H1 (cell line): ENCODE data around the gene CDC42BPB. TPM values are rescaled to one million over a fixed set of nuclear protein-coding genes. Genes with fewer than 3 reads are reported as not detected.

ENCODE experiments used
- CTBP2 ChIP-seq: IDR thresholded peaks from 2 replicates; pipeline ENCODE4 v1.7.0; 2011; ENCODE audit warnings: borderline replicate concordance, mild to moderate bottlenecking, moderate library complexity, mixed read lengths, low read length; ENCODE audit not compliant: insufficient read depth, insufficient read length
- EGR1 ChIP-seq: IDR thresholded peaks from 2 replicates; pipeline ENCODE4 v1.6.1; 2011; ENCODE audit warnings: low read depth, low read length, borderline replicate concordance
- KDM1A ChIP-seq: fragments of 200-600, 300-600 bp; sonication (generic); IDR thresholded peaks from 2 replicates; pipeline ENCODE4 v1.7.1; 2016; ENCODE audit warnings: mild to moderate bottlenecking, low read length, borderline replicate concordance
- NRF1 ChIP-seq: IDR thresholded peaks from 2 replicates; pipeline ENCODE4 v1.6.1; 2011; ENCODE audit warnings: mild to moderate bottlenecking, low read depth, low read length, improper control_type of control experiment
- POLR2A ChIP-seq, 2 experiments: IDR thresholded peaks; 1 replicate in 1 of 2; 2 replicates in 1 of 2; pipeline ENCODE4 v1.6.1; 2011; ENCODE audit warnings: low read depth in 2 of 2, low read length in 2 of 2, mild to moderate bottlenecking in 2 of 2; ENCODE audit errors: control extremely low read depth in 1 of 2
- RNF2 ChIP-seq: fragments of 200-900, 300-1000 bp; sonication (generic); IDR thresholded peaks from 2 replicates; pipeline ENCODE4 v1.7.1; 2016; ENCODE audit warnings: borderline replicate concordance, low read depth, mild to moderate bottlenecking, antibody characterized with exemption, low read length; ENCODE audit not compliant: poor library complexity, severe bottlenecking; ENCODE audit errors: missing control alignments
- SIN3A ChIP-seq, 2 experiments: IDR thresholded peaks in 1 of 2; conservative IDR thresholded peaks in 1 of 2; 2 replicates each; pipeline ENCODE4 v1.6.1; 2011 to 2012; ENCODE audit warnings: low read length in 2 of 2, improper control_type of control experiment in 1 of 2, low read depth in 1 of 2, mild to moderate bottlenecking in 1 of 2
- SP2 ChIP-seq: IDR thresholded peaks from 2 replicates; pipeline ENCODE4 v1.6.1; 2012; ENCODE audit warnings: mild to moderate bottlenecking, low read length, inconsistent platforms
- ZNF274 ChIP-seq: IDR thresholded peaks from 2 replicates; pipeline ENCODE4 v1.7.0; 2012; ENCODE audit warnings: low read length, borderline replicate concordance; ENCODE audit errors: extremely low read depth
- polyA plus RNA-seq, 7 experiments: library from polyadenylated mRNA; depleted of rRNA in 3 of 7; stranded (reverse) in 5 of 7; unstranded in 2 of 7; fragments of >200 nt in 5 of 7; fragments of 200-250 nt in 2 of 7; gene quantifications; 1 replicate in 5 of 7; 2 replicates in 1 of 7; 4 replicates in 1 of 7; pipeline versions ENCODE4 v1.2.1 to v1.2.3, GENCODE V29; 2011 to 2013; ENCODE audit warnings: missing spikeins in 2 of 7, mixed read lengths in 2 of 7
- total RNA-seq: library from RNA; stranded (reverse); fragmentation: NEBNext Ultra II Directional; extraction: Animal tissue kit (Norgen Biotek cat#: 25700); gene quantifications from 2 replicates; pipeline ENCODE4 v1.2.1, GENCODE V29; 2021
- TF ChIP-seq, protein P1 (sequence below): IDR thresholded peaks from 2 replicates; pipeline ENCODE4 v1.6.1; 2012; ENCODE audit warnings: low read length, inconsistent platforms

Gene CDC42BPB
- total and polyA plus RNA-seq, 2 of the 8 experiments (the other 6 are each of a cell fraction or from before 2014, with no cell fraction given) = 51.2 to 88.2 TPM

DNA sequence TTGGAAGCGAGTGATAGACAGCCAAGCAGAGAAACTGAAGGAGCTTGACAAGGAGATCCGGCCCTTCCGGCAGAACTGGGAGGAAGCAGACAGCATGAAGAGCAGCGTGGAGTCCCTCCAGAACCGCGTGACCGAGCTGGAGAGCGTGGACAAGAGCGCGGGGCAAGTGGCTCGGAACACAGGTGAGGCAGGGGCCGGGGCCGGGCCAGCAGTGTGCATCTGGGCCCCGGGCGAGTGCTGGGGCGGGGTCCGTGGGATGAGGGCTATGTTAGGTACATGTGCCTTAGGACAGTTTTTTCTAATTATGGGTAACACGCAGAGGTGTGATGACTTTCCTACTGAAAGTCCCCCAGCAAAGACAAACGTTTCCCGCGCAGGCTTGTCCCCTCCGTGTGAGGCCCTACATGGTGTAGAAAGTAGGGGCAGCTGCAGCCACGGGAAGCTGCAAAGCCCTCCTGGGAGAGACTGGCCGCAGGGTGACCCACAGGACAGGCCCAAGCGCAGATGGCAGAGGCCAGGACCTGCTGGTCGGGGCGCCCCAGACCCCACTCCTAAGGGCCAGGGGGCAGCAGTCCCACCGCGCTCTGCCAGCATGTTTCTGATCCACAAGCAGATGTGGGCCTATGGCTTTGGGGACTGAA, 154.0 kb downstream of the CDC42BPB start (continued):
- no peak for TF ChIP-seq CTBP2
- TF ChIP-seq ZNF274 = no peak
- TF ChIP-seq SP2 = no peak
- no peak for TF ChIP-seq KDM1A
- TF ChIP-seq SIN3A (conservative IDR thresholded peaks at IDR 0.05 in 1 of 2, IDR thresholded peaks at IDR 0.05 in 1 of 2; ENCODE audit: low read depth in 1 of 2, low read length in 2 of 2) = no peak
- no peak for TF ChIP-seq RNF2
- TF ChIP-seq EGR1 = no peak
- TF ChIP-seq POLR2A (IDR thresholded peaks at IDR 0.05; ENCODE audit: control extremely low read depth in 1 of 2, low read depth in 2 of 2, low read length in 2 of 2) = no peak
- no peak for TF ChIP-seq NRF1
- TF ChIP-seq, protein P1, sequence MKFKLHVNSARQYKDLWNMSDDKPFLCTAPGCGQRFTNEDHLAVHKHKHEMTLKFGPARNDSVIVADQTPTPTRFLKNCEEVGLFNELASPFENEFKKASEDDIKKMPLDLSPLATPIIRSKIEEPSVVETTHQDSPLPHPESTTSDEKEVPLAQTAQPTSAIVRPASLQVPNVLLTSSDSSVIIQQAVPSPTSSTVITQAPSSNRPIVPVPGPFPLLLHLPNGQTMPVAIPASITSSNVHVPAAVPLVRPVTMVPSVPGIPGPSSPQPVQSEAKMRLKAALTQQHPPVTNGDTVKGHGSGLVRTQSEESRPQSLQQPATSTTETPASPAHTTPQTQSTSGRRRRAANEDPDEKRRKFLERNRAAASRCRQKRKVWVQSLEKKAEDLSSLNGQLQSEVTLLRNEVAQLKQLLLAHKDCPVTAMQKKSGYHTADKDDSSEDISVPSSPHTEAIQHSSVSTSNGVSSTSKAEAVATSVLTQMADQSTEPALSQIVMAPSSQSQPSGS = no peak
